PFSK-1 (cell line): ENCODE results near the gene KRTAP12-2.

ENCODE experiments used
- FOXP2 ChIP-seq: optimal IDR thresholded peaks from 2 replicates; pipeline ENCODE3; 2011; ENCODE audit warnings: borderline replicate concordance, control low read depth, inconsistent platforms; ENCODE audit not compliant: insufficient read depth; ENCODE audit errors: extremely low read length, extremely low read depth
- POLR2AphosphoS5 ChIP-seq: IDR thresholded peaks from 2 replicates; pipeline ENCODE4 v1.6.1; 2012; ENCODE audit warnings: low read depth, mild to moderate bottlenecking, control low read depth, low read length, moderate library complexity
- REST ChIP-seq, 2 experiments: IDR thresholded peaks; 2 replicates each; pipeline versions ENCODE4 v1.6.1 to v1.8.0; 2011 to 2012; ENCODE audit warnings: low read depth in 2 of 2, low read length in 2 of 2, control low read depth in 1 of 2, inconsistent platforms in 1 of 2, mild to moderate bottlenecking in 1 of 2, moderate library complexity in 1 of 2; ENCODE audit not compliant: insufficient read depth in 1 of 2
- TAF1 ChIP-seq: IDR thresholded peaks from 2 replicates; pipeline ENCODE4 v1.6.1; 2012; ENCODE audit warnings: low read length, control low read depth, borderline replicate concordance; ENCODE audit not compliant: insufficient read depth

- TF ChIP-seq POLR2AphosphoS5, result no peak
- no peak for TF ChIP-seq TAF1
- no peak for TF ChIP-seq FOXP2
- no peak for TF ChIP-seq REST (IDR thresholded peaks at IDR 0.05; ENCODE audit: insufficient read depth in 1 of 2, low read depth in 2 of 2, low read length in 2 of 2)
Observed at GRCh38 chr21:44682580-44683151, 15.9 kb upstream of the KRTAP12-2 start.
